BLaER1 (cell line): Measurements from ENCODE around the gene CSTPP1.
"Not testable (repeated sequence)": the region's sequence is repeated elsewhere in the genome, so short reads cannot be mapped to it uniquely, and the experiment has no call there.

ENCODE experiments used
- H3K27ac ChIP-seq: shearing (Covaris generic); formaldehyde crosslinking; 2 replicates; pipeline ENCODE4 v1.8.1; 2022
- H3K27me3 ChIP-seq: shearing (Covaris generic); formaldehyde crosslinking; 2 replicates; pipeline ENCODE4 v1.8.1; 2022
- H3K36me3 ChIP-seq: shearing (Covaris generic); formaldehyde crosslinking; 2 replicates; pipeline ENCODE4 v1.8.1; 2022
- H3K4me1 ChIP-seq: shearing (Covaris generic); formaldehyde crosslinking; 2 replicates; pipeline ENCODE4 v1.8.1; 2022
- H3K4me2 ChIP-seq: shearing (Covaris generic); formaldehyde crosslinking; 2 replicates; pipeline ENCODE4 v1.8.1; 2022
- H3K4me3 ChIP-seq: shearing (Covaris generic); formaldehyde crosslinking; 2 replicates; pipeline ENCODE4 v1.8.1; 2022
- H3K9ac ChIP-seq: shearing (Covaris generic); formaldehyde crosslinking; 2 replicates; pipeline ENCODE4 v1.8.1; 2022
- H3K9me3 ChIP-seq: shearing (Covaris generic); formaldehyde crosslinking; 2 replicates; pipeline ENCODE4 v1.8.1; 2022
- H4K20me1 ChIP-seq: shearing (Covaris generic); formaldehyde crosslinking; 2 replicates; pipeline ENCODE4 v1.8.1; 2022
- Cebpa-rat ChIP-seq: shearing (Covaris generic); IDR thresholded peaks from 2 replicates; pipeline ENCODE4 v1.8.1; 2022

Gene CSTPP1

GRCh38 chr11:47185305-47186075 is 248.9 kb downstream of the CSTPP1 start:
- Histone ChIP-seq H3K9me3 (no peaks in the 10 kb centered on the region), H3K27me3 (no peaks in the 10 kb centered on the region), H3K4me2 (peak overlapping the region; percentile 93), H3K4me1 (peaks cover 62% of the 10 kb centered on the region), H3K4me3 (peak overlapping the region; percentile 90), H3K36me3 (peaks cover 26% of the 10 kb centered on the region), H3K27ac (peak overlapping the region; percentile 88), H3K9ac (peak overlapping the region; percentile 93), H4K20me1 (peaks cover 17% of the 10 kb centered on the region; the same call in 1 of the 2 replicates)
- TF ChIP-seq Cebpa-rat, result no peak

DNA sequence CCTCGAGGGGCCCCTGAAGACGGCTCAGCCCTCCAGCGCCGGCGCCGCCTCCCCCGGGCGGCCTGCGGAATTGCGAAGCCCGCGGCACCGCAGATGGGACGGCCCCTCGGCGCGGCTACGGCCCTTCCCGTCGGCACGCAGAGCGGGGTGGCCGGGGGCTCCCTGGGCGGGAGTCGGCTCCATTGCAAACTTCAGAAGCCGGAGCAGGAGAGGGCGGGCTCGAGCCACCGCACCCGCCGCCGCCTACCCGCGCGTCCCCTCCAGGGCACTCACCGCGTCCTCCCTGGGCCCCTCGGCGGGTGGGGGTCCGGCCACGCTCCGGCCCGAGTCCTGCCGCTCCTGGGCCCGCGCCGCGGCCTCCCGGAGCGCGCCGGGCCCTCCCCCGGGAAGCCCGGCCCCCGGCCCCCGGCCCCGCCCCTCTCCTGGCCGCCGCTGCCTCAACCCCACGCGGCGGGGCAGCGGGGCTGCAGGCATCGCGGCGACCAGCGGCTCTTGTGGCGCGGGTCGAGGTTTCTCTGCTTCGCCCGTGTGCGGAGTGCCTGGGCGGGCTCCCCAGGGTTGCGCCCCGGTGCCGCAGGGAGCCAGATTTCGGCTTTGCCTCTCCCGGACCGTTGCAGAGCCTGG is 249.6 kb downstream of the CSTPP1 start, which contains the start of gene PACSIN3:
TSS of gene PACSIN3 (minus strand) at position 359 of the 624 bp plus-strand sequence. CDS start 3,707 bp downstream, outside the sequence.
- peak within 1 kb of the TSS; percentile 93 for H3K9ac ChIP-seq
- H3K27ac ChIP-seq, result peak within 1 kb of the TSS; percentile 88

DNA sequence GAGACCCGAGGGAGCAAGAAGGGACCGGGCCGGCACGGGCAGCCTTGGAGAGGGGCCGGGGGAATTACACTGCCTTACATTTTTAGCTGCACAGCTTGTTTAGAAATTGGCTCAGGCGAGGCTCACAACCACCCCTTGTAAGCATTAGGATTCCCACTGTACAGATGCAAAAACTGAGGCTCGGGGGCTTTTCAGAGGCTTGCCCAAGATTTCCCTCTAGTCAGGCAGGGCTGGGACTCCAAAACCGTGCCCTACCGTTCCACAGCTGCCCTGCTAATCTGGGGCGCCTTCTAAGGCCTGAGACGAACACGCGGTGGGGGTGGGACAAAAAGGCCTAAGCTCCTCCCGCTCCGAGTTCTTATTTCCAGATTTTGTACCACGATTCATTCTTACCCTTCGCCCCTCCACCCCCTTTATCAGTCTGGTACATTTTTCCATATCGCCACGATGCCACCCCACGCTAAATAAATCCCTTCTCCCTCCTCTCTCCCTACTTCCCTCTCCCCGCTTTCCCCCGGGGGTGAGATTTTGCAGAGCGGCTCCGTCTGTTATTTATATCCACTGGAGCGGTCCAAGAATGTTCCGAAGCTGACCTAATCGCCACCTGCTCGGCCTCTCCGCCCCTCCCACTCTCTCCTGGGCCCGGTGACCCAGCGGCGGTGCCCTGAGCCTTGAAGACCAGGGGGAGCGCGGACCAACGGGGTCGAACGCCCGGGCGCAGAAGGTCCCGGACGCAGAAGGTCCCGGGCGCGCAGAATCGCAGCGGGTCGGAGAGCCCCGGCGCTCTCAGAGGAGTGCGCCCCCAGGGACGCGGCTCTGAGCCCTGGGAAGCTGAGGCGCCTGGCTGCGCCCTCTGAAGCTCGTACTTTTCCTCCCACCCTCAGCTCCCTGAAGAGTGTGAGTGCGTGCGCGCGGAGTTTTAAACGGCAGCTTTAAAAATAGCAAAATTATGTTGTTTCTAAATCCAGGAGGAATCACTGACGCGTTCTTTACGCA is 250.4 kb downstream of the CSTPP1 start:
- peak overlapping the region; percentile 93 for H3K9ac ChIP-seq

More for the DNA sequence above, 249.6 kb downstream of the CSTPP1 start, which contains the start of gene PACSIN3:
- H3K4me3 ChIP-seq, result peak within 1 kb of the TSS; percentile 90
- H3K4me1 ChIP-seq, result peaks cover 62% of the 10 kb centered on the region
- peaks cover 20% of the 10 kb centered on the region for H3K36me3 ChIP-seq
- TF ChIP-seq Cebpa-rat, result no peak
- H3K4me2 ChIP-seq, result peak within 1 kb of the TSS; percentile 93
- H3K27me3 ChIP-seq, result no peaks in the 10 kb centered on the region
- H4K20me1 ChIP-seq, result peaks cover 17% of the 10 kb centered on the region; the same call in 1 of the 2 replicates
- no peaks in the 10 kb centered on the region for H3K9me3 ChIP-seq

DNA sequence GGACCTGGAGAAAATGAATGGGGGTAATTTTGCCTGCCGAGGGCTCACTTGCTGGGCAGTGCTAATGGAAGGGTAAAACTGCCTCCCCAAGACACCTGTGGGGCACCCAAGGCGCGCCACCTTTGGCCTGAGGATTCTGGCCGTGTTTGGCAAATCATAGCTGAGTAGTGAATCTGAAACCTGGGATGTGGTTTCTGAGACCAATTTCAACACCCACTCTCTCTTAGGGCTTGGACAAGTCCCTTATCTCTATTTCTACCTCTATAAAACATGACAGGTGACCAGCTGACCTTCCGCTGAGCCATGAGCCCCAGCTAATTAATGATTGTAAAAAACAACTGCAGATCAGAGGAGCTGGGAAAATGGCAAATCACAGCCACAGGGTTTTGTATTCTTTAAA is 251.2 kb downstream of the CSTPP1 start:
- peaks cover 56% of the 10 kb centered on the region for H3K4me1 ChIP-seq
- TF ChIP-seq Cebpa-rat, result no peak
- H3K36me3 ChIP-seq, result peaks cover 5% of the 10 kb centered on the region; the same call in 1 of the 2 replicates
- no peaks in the 10 kb centered on the region for H3K27me3 ChIP-seq
- H3K27ac ChIP-seq, result peak overlapping the region; percentile 88; the same call in 1 of the 2 replicates
- H3K4me3 ChIP-seq, result peak overlapping the region; percentile 90
- H3K4me2 ChIP-seq, result peak overlapping the region; percentile 93
- 0 out of 2 replicates have a peak, but pooled peaks cover 12% of the 10 kb centered on the region for H4K20me1 ChIP-seq
- H3K9ac ChIP-seq, result peak overlapping the region; percentile 93
- H3K9me3 ChIP-seq, result no peaks in the 10 kb centered on the region

More for the DNA sequence above, 250.4 kb downstream of the CSTPP1 start:
- Histone ChIP-seq H3K4me1 (peaks cover 62% of the 10 kb centered on the region), H3K4me3 (peak overlapping the region; percentile 90), H3K36me3 (peaks cover 12% of the 10 kb centered on the region), H3K9me3 (no peaks in the 10 kb centered on the region), H3K27ac (peak overlapping the region; percentile 88), H3K27me3 (no peaks in the 10 kb centered on the region), H3K4me2 (peak overlapping the region; percentile 93), H4K20me1 (peaks cover 17% of the 10 kb centered on the region; the same call in 1 of the 2 replicates)
- no peak for TF ChIP-seq Cebpa-rat

DNA sequence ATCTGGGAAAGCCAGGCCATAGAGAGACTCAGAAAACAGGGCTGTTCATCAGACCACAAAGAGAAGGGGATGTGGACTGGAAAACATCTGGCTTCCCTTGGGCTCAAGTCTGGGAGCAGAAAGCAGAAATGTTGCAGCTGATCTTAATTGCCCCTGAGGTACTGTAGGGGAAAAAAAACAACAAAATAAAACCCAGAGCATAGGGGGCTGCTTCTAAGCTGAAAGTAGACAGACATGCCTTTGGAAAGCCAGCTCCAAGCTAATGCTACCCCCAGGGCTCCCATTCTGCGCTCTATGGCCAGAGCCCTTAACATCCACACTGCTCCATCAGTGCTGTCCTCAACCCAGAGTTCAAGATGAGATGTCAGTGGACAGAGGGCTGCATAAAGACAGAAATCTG is 251.7 kb downstream of the CSTPP1 start:
- H3K27me3 ChIP-seq, result no peaks in the 10 kb centered on the region
- peak overlapping the region; percentile 93 for H3K4me2 ChIP-seq
- peaks cover 4% of the 10 kb centered on the region; the same call in 1 of the 2 replicates for H3K36me3 ChIP-seq
- no peak for TF ChIP-seq Cebpa-rat
- no peak overlapping the region; the same call in 1 of the 2 replicates for H3K27ac ChIP-seq
- H3K4me1 ChIP-seq, result peaks cover 54% of the 10 kb centered on the region
- H3K9ac ChIP-seq, result peak overlapping the region; percentile 93; the same call in 1 of the 2 replicates
- 0 out of 2 replicates have a peak, but pooled peaks cover 12% of the 10 kb centered on the region for H4K20me1 ChIP-seq
- no peaks in the 10 kb centered on the region for H3K9me3 ChIP-seq
- H3K4me3 ChIP-seq, result no peak overlapping the region

DNA sequence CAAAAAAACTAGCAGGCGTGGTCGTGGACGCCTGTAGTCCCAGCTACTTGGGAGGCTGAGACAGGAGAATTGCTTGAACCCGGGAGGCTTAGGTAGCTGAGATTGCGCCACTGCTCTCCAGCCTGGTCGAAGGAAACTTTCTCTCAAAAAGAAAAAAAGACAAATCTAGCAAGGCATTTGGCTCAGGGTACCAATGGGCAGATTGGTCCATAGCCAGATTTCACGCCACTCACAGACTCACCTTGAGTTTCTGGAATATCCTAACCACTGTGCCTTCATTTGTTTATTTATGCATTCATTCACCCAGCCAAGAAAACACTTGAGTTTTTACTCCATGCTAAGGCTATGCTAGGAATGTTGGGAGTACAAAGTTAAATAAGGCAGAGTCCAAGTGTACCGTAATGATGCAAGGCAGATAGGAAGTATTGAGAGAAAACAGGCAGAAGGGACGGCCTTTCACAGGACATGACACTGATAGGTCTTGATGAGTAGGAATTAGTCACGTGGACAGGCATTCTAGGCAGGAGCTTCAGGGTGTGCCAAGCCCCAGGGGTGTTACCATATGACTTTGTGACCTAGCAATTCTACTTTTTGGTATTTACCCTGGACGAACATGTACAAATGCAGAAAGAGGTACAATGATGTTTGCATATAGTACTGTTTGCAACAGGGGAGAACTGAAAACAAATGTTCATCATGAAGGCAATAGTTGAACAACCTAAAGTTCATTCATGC is 252.7 kb downstream of the CSTPP1 start:
- H3K4me1 ChIP-seq, result peaks cover 44% of the 10 kb centered on the region
- H3K4me2 ChIP-seq, result no peak overlapping the region
- H3K9ac ChIP-seq, result no peak overlapping the region
- H3K36me3 ChIP-seq, result no peaks in the 10 kb centered on the region
- H3K27ac ChIP-seq, result no peak overlapping the region
- no peaks in the 10 kb centered on the region for H3K9me3 ChIP-seq
- no peaks in the 10 kb centered on the region for H3K27me3 ChIP-seq
- 0 out of 2 replicates have a peak, but pooled peaks cover 8% of the 10 kb centered on the region for H4K20me1 ChIP-seq
- no peak overlapping the region for H3K4me3 ChIP-seq
- TF ChIP-seq Cebpa-rat, result 0 out of 2 replicates have a peak, but pooled peaks have one; percentile 12

GRCh38 chr11:47191137-47191536 is 254.6 kb downstream of the CSTPP1 start:
- H3K27ac ChIP-seq, H4K20me1 ChIP-seq, H3K36me3 ChIP-seq, H3K4me2 ChIP-seq, H3K27me3 ChIP-seq, H3K9ac ChIP-seq, H3K4me3 ChIP-seq, H3K9me3 ChIP-seq: not testable (repeated sequence)
- peaks cover 28% of the 10 kb centered on the region for H3K4me1 ChIP-seq

DNA sequence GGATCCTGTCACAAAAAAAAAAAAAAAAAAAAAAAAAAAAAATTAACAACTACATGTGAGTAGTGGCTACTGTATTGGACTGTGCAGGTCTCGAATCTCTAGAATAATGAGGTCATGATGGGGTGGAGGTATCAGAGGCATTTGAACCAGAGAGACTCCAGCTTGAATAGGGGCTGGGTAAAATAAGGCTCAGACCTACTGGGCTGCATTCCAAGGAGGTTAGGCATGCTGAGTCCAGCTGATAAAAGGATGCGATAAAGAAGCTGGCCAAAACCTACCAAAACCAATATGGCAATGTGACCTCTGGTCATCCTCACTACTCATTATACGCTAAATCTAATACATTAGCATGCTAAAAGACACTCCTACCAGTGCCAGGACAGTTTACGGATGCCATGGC is 255.6 kb downstream of the CSTPP1 start:
- Histone ChIP-seq H3K4me3 (no peak overlapping the region), H3K4me1 (peaks cover 21% of the 10 kb centered on the region), H4K20me1 (no peaks in the 10 kb centered on the region), H3K27me3 (no peaks in the 10 kb centered on the region), H3K27ac (no peak overlapping the region), H3K9me3 (no peaks in the 10 kb centered on the region), H3K9ac (no peak overlapping the region), H3K4me2 (no peak overlapping the region), H3K36me3 (no peaks in the 10 kb centered on the region)
- TF ChIP-seq Cebpa-rat, result no peak

GRCh38 chr11:47198161-47198560 is 261.6 kb downstream of the CSTPP1 start:
- H3K27ac ChIP-seq, H3K9me3 ChIP-seq, H3K4me1 ChIP-seq, H3K27me3 ChIP-seq, H3K4me2 ChIP-seq, H3K4me3 ChIP-seq, H4K20me1 ChIP-seq, H3K9ac ChIP-seq, H3K36me3 ChIP-seq: not testable (repeated sequence)
